ES-I3 (cell line): ENCODE results near the gene FANCL.
"Not testable (repeated sequence)": the region's sequence is repeated elsewhere in the genome, so short reads cannot be mapped to it uniquely, and the experiment has no call there.

Source experiments
- H3K36me3 ChIP-seq: 2 replicates; pipeline ENCODE4 v1.6.1; 2013; ENCODE audit warnings: mild to moderate bottlenecking, low read length, control low read depth, moderate library complexity; ENCODE audit not compliant: insufficient read depth
- H3K4me1 ChIP-seq: 2 replicates; pipeline ENCODE4 v1.6.1; 2013; ENCODE audit warnings: mild to moderate bottlenecking, control low read depth, low read length; ENCODE audit not compliant: insufficient read depth
- H3K9ac ChIP-seq: 2 replicates; pipeline ENCODE4 v1.6.1; 2013; ENCODE audit warnings: low read depth, mild to moderate bottlenecking, low read length, moderate library complexity
- H3K9me3 ChIP-seq: 2 replicates; pipeline ENCODE4 v1.6.1; 2013; ENCODE audit warnings: mild to moderate bottlenecking, low read length, moderate library complexity; ENCODE audit not compliant: control insufficient read depth, insufficient read depth

FANCL gene

DNA sequence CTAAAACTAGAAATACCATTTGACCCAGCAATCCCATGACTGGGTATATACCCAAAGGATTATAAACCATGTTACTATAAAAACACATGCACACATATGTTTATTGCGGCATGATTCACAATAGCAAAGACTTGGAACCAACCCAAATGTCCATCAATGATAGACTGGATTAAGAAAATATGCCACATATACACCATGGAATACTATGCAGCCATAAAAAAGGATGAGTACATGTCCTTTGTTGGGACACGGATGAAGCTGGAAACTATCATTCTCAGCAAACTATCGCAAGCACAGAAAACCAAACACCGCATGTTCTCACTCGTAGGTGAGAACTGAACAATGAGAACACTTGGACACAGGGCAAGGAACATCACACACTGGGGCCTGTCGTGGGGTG is 54.1 kb downstream of the FANCL start:
- H3K9me3 ChIP-seq, H3K36me3 ChIP-seq, H3K9ac ChIP-seq, H3K4me1 ChIP-seq: not testable (repeated sequence)

DNA sequence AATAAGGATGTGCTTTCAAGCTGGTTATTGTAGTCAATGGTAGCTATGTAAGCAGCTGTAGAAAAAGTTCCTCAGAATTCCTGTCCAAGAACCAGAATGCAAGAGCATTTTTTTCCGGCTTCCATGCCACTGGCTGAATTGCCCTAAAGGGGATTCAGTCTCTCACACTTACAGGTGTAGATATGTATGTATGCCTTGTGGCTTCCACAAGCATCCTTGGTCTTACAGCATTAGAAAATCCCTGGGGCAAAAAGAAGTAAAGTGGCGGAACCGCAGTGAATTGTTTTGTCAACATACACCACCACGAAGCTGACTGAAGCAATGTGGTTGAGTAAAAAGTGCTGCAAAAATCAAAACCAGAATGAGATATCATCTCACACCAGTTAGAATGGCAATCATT is 54.6 kb downstream of the FANCL start:
- Histone ChIP-seq H3K36me3 (0 out of 2 replicates have a peak, but pooled peaks cover 3% of the 10 kb centered on the region), H3K9ac (no peak overlapping the region), H3K4me1 (no peaks in the 10 kb centered on the region), H3K9me3 (no peaks in the 10 kb centered on the region)

DNA sequence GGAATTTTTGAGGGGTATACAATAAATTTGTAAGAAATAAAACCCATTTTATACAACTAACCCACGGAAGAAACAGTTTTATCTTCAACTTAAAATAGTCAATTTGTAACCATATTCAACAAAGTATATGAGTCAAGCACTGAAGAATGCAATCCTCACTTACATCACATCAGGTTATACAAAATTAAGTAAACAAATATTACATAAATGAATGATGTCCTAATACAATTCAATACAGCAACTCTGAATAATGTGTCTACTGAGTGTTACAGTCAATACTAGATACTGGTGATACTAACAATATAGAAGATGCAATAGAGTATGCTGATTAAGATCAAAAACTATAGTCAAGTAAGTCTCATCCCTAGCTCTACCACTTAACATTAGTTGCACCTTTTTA is 58.6 kb downstream of the FANCL start:
- Histone ChIP-seq H3K9me3 (no peaks in the 10 kb centered on the region), H3K9ac (no peak overlapping the region), H3K4me1 (no peaks in the 10 kb centered on the region), H3K36me3 (no peaks in the 10 kb centered on the region)

DNA sequence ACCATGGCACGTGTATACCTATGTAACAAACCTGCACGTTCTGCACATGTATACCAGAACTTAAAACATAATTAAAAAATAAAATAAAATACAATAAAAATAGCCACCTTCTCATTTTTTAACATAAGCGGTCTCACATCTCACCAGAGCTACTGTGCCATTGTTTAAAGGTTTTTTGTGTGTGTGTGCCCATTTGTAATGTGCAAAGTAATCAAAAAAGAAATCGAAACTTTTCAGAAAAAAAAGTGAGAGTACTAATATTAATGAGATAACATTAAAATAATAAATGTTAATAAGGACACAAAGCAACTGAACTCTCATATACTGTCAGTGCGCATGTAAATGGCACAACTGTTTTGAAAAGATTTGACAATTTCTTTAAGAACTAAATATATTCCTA is 60.5 kb downstream of the FANCL start:
- H3K9me3 ChIP-seq: no peaks in the 10 kb centered on the region
- H3K36me3 ChIP-seq: no peaks in the 10 kb centered on the region
- no peaks in the 10 kb centered on the region for H3K4me1 ChIP-seq
- no peak overlapping the region for H3K9ac ChIP-seq

DNA sequence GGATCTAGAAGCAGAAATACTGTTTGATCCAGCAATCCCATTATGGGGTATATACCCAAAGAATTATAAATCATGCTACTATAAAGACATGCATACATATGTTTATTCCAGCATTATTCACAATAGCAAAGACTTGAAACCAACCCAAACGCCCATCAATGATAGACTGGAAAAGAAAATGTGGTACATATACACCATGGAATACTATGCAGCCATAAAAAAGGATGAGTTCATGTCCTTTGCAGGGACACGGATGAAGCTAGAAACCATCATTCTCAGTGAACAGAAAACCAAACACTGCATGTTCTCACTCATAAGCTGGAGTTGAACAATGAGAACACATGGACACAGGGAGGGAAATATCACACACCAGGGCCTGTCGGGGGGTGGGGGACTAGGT is 61.0 kb downstream of the FANCL start:
- not testable (repeated sequence) for H3K4me1 ChIP-seq, H3K9me3 ChIP-seq, H3K9ac ChIP-seq, H3K36me3 ChIP-seq

DNA sequence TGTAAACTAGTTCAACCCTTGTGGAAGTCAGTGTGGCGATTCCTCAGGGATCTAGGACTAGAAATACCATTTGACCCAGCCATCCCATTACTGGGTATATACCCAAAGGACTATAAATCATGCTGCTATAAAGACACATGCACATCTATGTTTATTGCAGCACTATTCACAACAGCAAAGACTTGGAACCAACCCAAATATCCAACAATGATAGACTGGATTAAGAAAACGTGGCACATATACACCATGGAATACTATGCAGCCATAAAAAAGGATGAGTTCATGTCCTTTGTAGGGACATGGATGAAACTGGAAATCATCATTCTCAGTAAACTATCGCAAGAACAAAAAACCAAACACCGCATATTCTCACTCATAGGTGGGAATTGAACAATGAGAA is 63.9 kb downstream of the FANCL start:
- not testable (repeated sequence) for H3K9me3 ChIP-seq, H3K4me1 ChIP-seq, H3K9ac ChIP-seq, H3K36me3 ChIP-seq

DNA sequence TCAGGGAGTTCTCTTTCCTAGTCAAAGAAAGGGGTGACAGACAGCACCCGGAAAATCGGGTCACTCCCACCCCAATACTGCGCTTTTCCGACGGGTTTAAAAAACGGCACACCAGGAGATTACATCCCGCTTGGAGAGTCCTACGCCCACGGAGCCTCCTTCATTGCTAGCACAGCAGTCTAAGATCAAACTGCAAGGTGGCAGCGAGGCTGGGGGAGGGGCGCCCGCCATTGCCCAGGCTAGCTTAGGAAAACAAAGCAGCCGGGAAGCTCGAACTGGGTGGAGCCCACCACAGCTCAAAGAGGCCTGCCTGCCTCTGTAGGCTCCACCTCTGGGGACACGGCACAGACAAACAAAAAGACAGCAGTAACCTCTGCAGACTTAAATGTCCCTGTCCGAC is 69.3 kb downstream of the FANCL start:
- not testable (repeated sequence) for H3K4me1 ChIP-seq, H3K9me3 ChIP-seq, H3K36me3 ChIP-seq
- peak overlapping the region; percentile 20 for H3K9ac ChIP-seq

DNA sequence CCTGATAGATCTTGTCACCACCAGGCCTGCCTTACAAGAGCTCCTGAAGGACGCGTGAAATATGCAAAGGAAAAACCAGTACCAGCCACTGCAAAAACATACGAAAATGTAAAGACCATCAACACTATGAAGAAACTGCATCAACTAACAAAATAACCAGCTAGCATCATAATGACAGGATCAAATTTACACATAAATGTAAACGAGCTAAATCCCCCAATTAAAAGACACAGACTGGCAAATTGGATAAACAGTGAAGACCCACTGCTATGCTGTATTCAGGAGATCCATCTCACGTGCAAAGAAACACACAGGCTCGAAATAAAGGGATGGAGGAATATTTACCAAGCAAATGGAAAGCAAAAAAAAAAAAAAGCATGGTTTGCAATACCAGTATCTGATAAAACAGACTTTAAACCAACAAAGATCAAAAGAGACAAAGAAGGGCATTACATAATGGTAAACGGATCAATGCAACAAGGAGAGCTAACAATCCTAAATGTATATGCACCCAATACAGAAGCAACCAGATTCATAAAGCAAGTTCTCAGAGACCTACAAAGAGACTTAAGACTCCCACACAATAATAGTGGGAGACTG is 70.7 kb downstream of the FANCL start:
- not testable (repeated sequence) for H3K9me3 ChIP-seq, H3K36me3 ChIP-seq, H3K4me1 ChIP-seq, H3K9ac ChIP-seq

DNA sequence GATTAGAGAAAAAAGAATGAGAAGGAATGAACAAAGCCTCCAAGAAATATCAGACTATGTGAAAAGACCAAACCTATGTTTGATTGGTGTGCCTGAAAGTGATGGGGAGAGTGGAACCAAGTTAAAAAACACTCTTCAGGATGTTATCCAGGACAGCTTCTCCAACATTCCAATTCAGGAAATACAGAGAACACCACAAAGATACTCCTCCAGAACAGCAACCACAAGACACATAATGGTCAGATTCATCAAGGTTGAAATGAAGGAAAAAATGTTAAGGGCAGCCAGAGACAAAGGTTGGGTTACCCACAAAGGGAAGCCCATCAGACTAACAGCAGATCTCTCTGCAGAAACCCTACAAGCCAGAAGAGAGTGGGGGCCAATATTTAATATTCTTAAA is 71.3 kb downstream of the FANCL start:
- not testable (repeated sequence) for H3K4me1 ChIP-seq, H3K9me3 ChIP-seq, H3K36me3 ChIP-seq, H3K9ac ChIP-seq

DNA sequence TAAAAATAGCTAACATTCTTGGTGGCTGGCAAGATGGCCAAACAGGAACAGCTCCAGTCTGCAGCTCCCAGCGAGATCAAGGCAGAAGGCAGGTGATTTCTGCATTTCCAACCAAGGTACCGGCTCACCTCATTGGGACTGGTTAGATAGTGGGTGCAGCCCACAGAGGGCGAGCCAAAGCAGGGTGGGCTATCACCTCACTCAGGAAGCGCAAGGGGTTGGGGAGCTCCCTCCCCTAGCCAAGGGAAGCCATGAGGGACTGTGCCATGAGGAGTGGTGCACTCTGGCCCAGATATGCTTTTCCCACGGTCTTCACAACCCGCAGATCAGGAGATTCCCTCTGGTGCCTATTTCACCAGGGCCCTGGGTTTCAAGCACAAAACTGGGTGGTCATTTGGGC is 73.0 kb downstream of the FANCL start:
- H3K9ac ChIP-seq, H3K36me3 ChIP-seq, H3K9me3 ChIP-seq, H3K4me1 ChIP-seq: not testable (repeated sequence)

DNA sequence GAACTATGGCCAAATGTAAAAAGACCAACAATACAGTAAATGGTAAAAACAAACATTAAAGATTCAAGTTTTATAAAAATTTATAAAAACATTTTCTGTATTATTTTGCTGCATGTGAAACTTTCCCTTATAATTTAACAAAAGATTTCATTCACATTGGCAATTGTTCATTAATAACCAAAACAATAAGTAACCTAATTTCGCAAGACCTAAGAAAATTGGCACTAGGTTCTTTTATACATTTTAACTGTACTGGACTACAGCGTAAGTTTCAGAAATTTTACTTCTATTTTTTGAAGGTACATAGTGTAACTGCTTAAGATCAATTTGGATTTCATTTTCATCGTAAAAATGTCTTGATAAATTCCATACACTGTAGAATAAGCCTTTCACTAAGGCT is 77.2 kb downstream of the FANCL start:
- peaks cover 4% of the 10 kb centered on the region; the same call in 1 of the 2 replicates for H3K36me3 ChIP-seq
- no peak overlapping the region for H3K9ac ChIP-seq
- H3K9me3 ChIP-seq: no peaks in the 10 kb centered on the region
- H3K4me1 ChIP-seq: no peaks in the 10 kb centered on the region

DNA sequence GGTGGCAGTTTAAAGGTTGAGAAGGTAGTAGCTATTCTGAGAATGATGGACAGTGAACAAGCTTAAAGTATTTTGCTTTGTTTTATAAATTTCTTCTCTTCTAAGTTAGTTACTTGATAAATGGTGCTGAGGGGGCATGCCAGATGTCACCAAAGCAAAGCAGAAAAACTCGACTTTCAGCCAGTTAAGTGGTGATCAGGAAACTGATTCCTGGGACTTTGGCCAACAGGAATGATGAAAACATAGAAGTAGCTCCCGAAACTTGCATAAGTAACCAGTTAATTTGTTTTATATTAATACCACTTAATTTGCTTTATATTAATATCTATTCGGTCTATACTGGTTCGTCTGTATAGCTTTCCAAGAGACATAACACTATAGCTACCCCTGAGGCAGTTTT is 82.6 kb downstream of the FANCL start:
- H3K4me1 ChIP-seq: no peaks in the 10 kb centered on the region
- H3K36me3 ChIP-seq: peaks cover 6% of the 10 kb centered on the region; the same call in 1 of the 2 replicates
- H3K9me3 ChIP-seq: no peaks in the 10 kb centered on the region
- no peak overlapping the region for H3K9ac ChIP-seq

DNA sequence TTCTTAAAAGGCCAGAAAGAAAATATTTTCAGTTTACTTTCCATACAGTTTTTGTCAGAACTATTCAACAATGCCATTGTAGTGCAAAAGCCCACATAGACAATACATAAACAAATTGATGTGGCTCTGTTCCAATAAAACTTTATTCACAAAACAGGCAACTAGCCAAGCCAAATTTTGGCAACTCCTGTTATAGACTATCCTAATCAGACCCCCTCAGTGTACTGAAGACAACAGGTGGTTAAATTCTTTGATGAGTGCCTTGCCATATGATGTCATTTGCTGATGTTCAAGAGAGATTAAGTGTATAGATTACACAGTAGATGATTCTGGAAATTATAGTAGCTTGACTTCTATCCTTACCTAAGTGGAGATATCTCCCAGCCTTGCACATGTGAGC is 83.4 kb downstream of the FANCL start:
- no peak overlapping the region for H3K9ac ChIP-seq
- H3K4me1 ChIP-seq: no peaks in the 10 kb centered on the region
- no peaks in the 10 kb centered on the region for H3K9me3 ChIP-seq
- H3K36me3 ChIP-seq: peaks cover 6% of the 10 kb centered on the region; the same call in 1 of the 2 replicates

DNA sequence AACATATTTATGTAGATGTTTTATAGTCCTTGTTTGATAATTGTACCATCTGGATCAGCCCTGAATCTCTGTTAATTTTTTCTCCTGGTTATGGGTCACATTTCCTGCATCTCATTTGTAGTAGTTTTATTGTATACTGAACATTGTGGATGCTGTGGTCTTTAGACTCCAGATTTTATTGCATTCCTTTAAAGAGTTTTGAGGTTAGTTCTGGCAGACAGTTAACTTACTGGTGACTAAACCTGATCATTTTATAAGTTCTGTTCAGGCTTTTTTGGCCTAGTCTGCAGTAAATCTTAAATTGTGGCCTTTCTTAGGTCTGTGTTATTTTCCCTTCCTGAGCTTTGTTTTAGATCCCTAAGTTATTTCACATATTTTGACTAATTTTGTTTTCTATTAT is 84.3 kb downstream of the FANCL start:
- Histone ChIP-seq H3K4me1 (no peaks in the 10 kb centered on the region), H3K9me3 (no peaks in the 10 kb centered on the region), H3K9ac (no peak overlapping the region), H3K36me3 (peaks cover 6% of the 10 kb centered on the region; the same call in 1 of the 2 replicates)

DNA sequence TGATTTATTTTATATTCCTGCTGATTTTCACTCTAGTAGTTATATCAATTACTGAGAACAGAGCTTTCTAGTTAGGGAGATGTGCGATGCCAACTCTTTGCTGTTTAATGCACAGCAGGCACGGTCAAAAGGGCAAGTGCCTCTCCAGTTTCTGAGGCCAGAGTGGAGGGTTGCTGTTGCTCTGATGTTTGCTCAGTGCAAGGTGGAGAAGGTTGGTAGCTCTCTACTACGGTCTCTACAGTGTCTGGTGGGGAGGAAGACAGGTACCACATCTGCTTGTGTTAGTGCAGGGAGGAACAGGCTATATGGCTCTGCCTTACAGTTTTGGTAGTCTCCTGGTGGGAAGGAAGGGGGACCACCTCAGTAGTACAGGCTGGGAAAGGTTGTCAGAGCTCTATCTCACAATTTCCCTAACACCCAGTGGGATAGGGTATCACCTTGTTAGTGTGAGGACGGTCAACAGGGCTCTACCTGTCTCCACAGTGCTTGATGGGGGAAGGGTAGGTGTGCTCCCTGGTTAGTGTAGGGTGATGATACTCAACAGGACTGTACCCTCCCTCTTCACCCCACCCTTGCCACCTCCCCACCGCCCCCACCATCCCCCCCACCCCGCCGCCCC is 85.9 kb downstream of the FANCL start:
- H3K9ac ChIP-seq: no peak overlapping the region
- peaks cover 6% of the 10 kb centered on the region; the same call in 1 of the 2 replicates for H3K36me3 ChIP-seq
- H3K9me3 ChIP-seq: no peaks in the 10 kb centered on the region
- H3K4me1 ChIP-seq: no peaks in the 10 kb centered on the region

DNA sequence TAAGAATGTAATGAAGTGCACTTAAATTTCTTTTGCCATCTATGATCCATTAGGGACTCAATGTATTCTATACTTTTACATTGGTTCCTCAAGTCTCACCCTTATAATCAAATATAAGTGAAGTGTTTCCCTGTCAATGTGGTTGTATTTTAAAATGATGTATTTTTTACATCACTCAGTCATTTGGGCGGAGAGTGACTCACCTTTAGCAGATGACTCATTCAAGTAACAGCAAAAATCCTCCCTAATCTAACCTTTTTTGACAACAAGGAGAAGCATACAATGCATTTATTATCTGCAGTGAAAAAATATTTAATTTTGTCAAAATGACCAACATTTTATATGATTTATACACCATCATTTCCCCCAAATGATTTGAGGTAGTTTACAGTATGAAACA is 94.4 kb downstream of the FANCL start:
- Histone ChIP-seq H3K9me3 (no peaks in the 10 kb centered on the region), H3K36me3 (no peaks in the 10 kb centered on the region), H3K4me1 (no peaks in the 10 kb centered on the region), H3K9ac (no peak overlapping the region)
